ENCODE data around the gene RFLNA. TPM values are rescaled to one million over a fixed set of nuclear protein-coding genes. Genes with fewer than 3 reads are reported as not detected.

RFLNA gene
- total RNA-seq, 2 experiments from 2014 or later, result not detected

DNA sequence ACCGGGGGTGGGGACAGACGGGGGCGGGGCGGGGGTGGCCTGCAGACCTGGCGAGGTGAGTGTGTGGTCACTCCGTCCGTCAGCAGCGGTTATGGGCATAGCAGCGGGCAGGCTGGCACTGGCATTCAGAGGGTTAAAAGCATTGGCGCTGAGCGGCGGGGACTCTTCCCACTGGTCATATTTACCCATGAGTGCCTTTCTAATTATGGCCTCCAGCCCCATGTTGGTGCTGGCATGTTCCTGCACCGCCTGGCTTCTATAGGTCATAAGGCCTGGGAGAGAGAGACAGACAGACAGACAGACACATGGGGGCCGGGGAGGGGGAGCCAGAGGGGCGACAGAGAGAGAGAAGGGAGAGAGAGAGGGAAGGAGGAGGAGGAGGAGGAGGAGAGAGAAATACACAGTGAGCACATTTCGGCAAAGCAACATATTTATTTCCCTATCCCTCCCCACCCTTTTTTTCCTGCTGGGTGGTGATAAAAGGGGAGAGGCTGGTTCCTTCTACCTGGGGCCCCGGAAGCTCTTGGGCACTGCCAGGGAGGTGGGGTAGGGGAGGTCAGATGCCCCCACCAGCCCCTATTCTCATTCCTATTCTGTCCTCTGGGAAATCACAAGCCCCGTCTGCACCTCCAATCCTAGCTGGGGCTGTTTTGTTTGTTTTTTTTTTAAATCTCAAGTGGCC is 32.6 kb downstream of the RFLNA start:
- Histone ChIP-seq H3K9me3 (ENCODE audit: control insufficient read depth in 1 of 2, insufficient read depth in 1 of 2, low read length in 2 of 2) (peaks cover 13 to 32% of the 10 kb centered on the region in 2 experiments), H3K4me3 (ENCODE audit: low read length) (no peak overlapping the region), H3K4me1 (ENCODE audit: insufficient read depth, low read length) (no peaks in the 10 kb centered on the region), H3K27ac (ENCODE audit: low read depth in 1 of 2, low read length in 2 of 2) (no peak overlapping the region), H3K27me3 (ENCODE audit: control insufficient read depth in 1 of 2, insufficient read depth in 2 of 2, low read length in 2 of 2) (no peaks in the 10 kb centered on the region), H3K36me3 (ENCODE audit: insufficient read depth, low read length) (peaks cover 67% of the 10 kb centered on the region)
- Mint-ChIP-seq H3K36me3 (ENCODE audit: low read depth) (peaks cover 60% of the 10 kb centered on the region), H3K27me3 (no peaks in the 10 kb centered on the region), H3K27ac (no peak overlapping the region), H3K9me3 (peaks cover 3% of the 10 kb centered on the region), H3K4me1 (ENCODE audit: low read depth) (no peaks in the 10 kb centered on the region), H3K4me3 (no peak overlapping the region)
- intact Hi-C loops (cut with DNase I, micrococcal nuclease), result no loop called here
- ATAC-seq (ENCODE audit: poor library complexity) (no peak), DNase-seq (no peak)
- ChIA-PET CTCF (interaction anchor here (0.6 kb wide), 1 partner anchor 206 kb away, joined by 3 read pairs; no protein-coding TSS in a partner anchor), POLR2A (no interaction called here)
- no peak for TF ChIP-seq CTCF (IDR thresholded peaks at IDR 0.05)

GRCh38 chr12:124328116-124328515 is 33.2 kb downstream of the RFLNA start:
- peaks cover 9 to 29% of the 10 kb centered on the region in 2 experiments for H3K9me3 ChIP-seq (ENCODE audit: control insufficient read depth in 1 of 2, insufficient read depth in 1 of 2, low read length in 2 of 2)
- peaks cover 3% of the 10 kb centered on the region for H3K9me3 Mint-ChIP-seq
- intact Hi-C loops (cut with DNase I, micrococcal nuclease), result no loop called here
- peaks cover 66% of the 10 kb centered on the region for H3K36me3 Mint-ChIP-seq (ENCODE audit: low read depth)
- no peaks in the 10 kb centered on the region for H3K4me1 ChIP-seq (ENCODE audit: insufficient read depth, low read length)
- ATAC-seq (ENCODE audit: poor library complexity) (no peak), DNase-seq (no peak)
- no peaks in the 10 kb centered on the region for H3K27me3 ChIP-seq (ENCODE audit: control insufficient read depth in 1 of 2, insufficient read depth in 2 of 2, low read length in 2 of 2)
- CTCF ChIA-PET, result no interaction called here
- POLR2A ChIA-PET, result no interaction called here
- H3K4me1 Mint-ChIP-seq (ENCODE audit: low read depth), result no peaks in the 10 kb centered on the region
- H3K27me3 Mint-ChIP-seq, result no peaks in the 10 kb centered on the region
- TF ChIP-seq CTCF (IDR thresholded peaks at IDR 0.05), result no peak
- H3K27ac Mint-ChIP-seq, result no peak overlapping the region
- H3K27ac ChIP-seq (ENCODE audit: low read depth in 1 of 2, low read length in 2 of 2), result no peak overlapping the region
- H3K36me3 ChIP-seq (ENCODE audit: insufficient read depth, low read length), result peaks cover 73% of the 10 kb centered on the region
- no peak overlapping the region for H3K4me3 ChIP-seq (ENCODE audit: low read length)
- H3K4me3 Mint-ChIP-seq, result no peak overlapping the region

- no peak for TF ChIP-seq CTCF (IDR thresholded peaks at IDR 0.05)
- intact Hi-C loops (cut with DNase I, micrococcal nuclease), result no loop called here
- H3K27ac ChIP-seq (ENCODE audit: low read depth in 1 of 2, low read length in 2 of 2), result no peak overlapping the region
- POLR2A ChIA-PET, result no interaction called here
- peaks cover 6 to 29% of the 10 kb centered on the region in 2 experiments for H3K9me3 ChIP-seq (ENCODE audit: control insufficient read depth in 1 of 2, insufficient read depth in 1 of 2, low read length in 2 of 2)
- no peak overlapping the region for H3K4me3 ChIP-seq (ENCODE audit: low read length)
- no peak overlapping the region for H3K4me3 Mint-ChIP-seq
- no peaks in the 10 kb centered on the region for H3K4me1 ChIP-seq (ENCODE audit: insufficient read depth, low read length)
- CTCF ChIA-PET, result no interaction called here
- peaks cover 75% of the 10 kb centered on the region for H3K36me3 ChIP-seq (ENCODE audit: insufficient read depth, low read length)
- no peak overlapping the region for H3K27ac Mint-ChIP-seq
- peaks cover 3% of the 10 kb centered on the region for H3K9me3 Mint-ChIP-seq
- H3K4me1 Mint-ChIP-seq (ENCODE audit: low read depth), result no peaks in the 10 kb centered on the region
- no peaks in the 10 kb centered on the region for H3K27me3 Mint-ChIP-seq
- ATAC-seq (ENCODE audit: poor library complexity) (no peak), DNase-seq (no peak)
- H3K27me3 ChIP-seq (ENCODE audit: control insufficient read depth in 1 of 2, insufficient read depth in 2 of 2, low read length in 2 of 2), result no peaks in the 10 kb centered on the region
- peaks cover 66% of the 10 kb centered on the region for H3K36me3 Mint-ChIP-seq (ENCODE audit: low read depth)
These were observed 33.7 kb downstream of the RFLNA start for GRCh38 chr12:124328636-124329035.

All from CD4-positive, alpha-beta T cell (primary cell).